ENCODE results near the gene AOPEP.
A peak's percentile ranks its signal among the peaks of the same experiment; 100 is the strongest.

AOPEP gene

DNA sequence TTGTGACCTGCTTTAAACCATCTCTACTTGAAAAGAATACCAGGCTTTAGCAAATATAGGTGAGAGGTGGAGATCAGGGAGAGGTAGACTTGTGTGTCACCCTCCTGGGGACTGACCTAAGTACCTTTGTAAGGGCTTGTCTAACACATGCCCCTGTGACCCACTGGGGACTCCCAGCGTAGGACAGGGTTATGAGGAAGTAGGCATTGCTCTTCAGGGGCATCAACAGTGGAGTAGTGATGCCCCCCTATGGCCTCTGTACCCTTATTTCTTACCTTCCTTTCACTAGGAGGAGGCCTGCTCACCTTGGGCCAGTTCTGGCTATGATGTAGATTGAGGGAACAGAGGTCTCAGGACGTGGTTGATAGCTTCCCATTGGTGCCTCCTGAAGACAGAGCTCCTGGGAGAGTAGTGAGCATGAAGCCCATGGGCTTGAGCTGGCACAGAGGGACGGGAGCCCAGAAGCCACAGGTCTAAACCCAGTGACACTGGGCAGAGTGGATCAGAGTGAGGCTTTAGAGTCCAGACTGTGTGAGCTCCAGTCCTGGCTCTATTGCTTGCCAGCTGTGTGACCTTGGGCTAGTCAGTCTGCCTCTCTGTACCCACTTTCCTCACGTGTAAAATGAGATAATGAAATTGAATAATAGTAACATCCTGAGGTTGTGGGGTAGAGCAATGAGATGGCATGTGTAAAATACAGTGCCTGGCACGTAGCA is 191.7 kb downstream of the AOPEP start:
- DNase-seq (ENCODE audit: low spot score) = no peak

DNA sequence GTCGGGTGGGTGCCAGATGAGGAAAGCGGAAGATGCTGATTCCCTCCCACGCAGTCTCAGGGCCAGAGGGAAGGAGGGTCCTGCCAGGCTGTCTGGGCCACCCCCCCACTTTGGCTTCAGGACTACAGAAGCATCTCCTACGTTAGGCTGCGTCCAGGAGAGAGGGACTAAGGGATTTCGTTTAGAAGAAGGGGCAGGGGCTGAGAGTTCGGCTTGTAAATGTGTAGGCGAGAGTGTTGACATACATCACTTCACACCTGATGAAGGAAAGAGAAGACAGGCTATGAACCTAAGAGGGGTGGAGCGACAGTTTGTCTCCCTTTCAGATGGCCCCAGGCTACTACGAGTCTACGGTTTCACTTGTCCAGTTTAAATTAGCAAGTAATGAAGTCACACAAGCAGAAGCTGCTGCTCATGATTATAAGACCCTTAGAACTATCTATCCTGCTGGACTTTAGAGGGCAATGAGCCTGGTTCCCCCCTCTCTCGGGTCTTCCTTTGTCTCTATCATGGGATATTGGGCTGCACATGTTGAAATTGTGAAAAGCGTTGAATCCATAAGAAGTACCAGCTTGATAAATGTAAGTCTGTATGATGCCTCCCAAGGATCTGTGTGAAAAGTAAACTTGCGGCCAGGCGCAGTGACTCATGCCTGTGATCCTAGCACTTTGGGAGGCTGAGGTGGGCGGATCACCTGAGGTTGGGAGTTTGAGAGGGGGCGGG is 193.0 kb downstream of the AOPEP start:
- DNase-seq (ENCODE audit: low spot score) = peak; percentile 46

DNA sequence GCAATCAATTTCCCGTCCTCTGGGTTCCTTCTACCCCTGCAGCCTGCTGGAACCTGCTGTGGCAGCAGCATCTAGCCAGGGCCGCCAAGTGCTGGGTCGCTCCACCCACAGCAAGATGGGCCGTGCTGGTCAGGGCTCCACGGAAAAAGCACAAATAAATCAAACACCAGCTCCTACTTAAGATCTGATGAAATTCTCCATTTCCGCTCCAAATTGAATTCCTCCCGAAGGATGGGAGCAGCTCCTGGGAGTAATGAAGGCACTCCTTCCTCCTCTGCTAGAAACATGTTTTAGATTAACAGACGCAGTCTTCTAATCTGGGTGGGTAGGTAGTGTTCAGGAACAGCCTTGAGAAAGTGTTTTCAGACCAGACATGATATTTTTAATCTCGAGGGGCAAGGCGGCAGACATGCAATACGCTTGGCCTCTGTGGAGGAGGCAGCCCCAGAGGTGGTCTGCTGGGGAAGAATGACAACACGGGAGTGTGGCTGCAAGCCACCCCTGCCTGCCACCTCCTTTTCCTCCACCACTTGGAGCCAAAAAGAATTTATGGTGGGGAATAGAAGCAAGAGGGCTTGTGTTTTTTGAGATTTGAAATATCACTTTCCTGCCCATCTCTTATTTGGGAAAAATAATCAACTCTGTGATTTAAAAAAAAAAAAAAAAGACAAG is 194.1 kb downstream of the AOPEP start:
- DNase-seq (ENCODE audit: low spot score) = peak; percentile 86

DNA sequence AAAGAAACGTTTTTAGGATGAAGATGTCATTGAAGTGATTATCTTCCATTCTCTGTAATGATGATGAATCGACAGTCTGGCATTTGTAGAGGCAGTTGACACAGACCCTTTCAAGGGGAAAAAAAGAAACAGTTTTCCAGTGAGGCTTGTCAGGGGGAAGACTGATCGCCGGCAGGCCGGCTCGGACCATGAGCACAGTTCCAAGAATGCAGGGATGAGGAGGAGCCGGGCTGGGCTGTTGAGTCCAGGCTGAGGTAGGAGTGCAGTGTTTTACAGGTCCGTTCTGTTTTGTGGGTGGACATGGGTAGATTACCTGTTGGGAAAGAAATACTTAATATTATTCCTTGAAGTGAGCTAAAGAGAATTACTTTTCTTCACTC is 194.6 kb downstream of the AOPEP start:
- peak; percentile 75 for DNase-seq (ENCODE audit: low spot score)

DNA sequence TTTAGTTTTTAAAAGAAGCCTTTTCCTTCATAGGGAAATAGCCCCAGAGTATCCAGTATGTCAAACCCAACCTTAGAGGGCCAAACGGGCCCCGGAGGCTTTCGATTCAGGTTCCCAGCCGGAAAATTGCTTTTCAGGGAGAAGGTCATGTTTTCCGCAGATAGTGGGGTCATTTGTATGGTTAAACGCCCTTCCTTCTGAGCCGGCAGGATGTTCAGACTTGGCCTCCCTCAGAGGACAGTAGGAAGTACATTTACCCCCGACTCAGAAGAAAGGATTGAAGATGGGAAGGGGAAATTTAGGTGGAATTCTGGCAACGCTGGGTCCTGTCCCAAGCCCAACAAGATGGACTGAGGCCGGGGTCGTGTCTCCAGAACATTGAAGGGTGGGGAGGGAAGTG is 195.2 kb downstream of the AOPEP start:
- no peak for DNase-seq (ENCODE audit: low spot score)

DNA sequence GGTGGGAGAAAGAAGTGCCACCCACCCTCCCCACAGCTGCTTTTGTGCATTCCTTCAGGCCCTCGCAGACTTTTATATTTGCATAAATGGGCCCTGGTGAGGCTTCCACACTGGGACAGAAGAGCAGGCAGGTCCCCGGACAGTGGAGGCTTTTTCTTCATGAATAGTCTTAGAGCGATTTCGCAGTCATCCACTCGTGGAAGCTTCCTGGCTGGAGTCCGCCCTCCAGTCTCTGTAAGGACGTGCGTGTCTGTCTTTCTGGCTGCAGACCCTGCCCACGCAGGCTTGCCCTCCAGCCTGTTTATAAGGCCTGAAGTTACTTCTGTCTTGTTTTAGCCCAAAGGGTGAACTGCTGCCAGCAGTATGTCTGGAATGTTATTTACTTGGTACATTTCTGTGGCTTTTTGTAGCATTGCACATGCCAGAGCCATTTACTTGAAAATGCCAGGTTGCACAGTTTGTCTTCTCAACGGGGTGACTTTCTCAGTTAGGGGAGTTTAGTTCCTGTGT is 195.7 kb downstream of the AOPEP start:
- peak; percentile 78 for DNase-seq (ENCODE audit: low spot score)

DNA sequence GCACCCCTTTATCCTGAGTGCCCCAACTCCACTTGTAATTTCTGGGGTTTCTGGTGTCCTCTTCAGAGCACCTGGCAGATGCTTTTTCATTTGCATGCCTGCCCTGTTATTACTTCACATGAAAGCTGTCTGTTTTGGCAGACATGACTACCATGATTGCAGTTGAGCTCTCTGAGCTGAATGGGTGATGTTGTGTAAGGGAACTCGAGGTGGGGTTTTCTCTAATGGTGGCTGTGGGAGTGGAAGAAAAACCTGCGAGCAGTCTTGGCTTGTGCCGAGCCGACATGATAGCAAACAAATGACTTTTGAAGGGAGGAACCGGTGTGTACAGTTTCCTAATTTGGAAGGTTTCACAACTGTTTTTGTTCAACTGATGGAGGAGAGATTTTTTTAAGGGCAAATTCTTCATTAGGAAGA is 196.2 kb downstream of the AOPEP start:
- DNase-seq (ENCODE audit: low spot score) = peak; percentile 58

DNA sequence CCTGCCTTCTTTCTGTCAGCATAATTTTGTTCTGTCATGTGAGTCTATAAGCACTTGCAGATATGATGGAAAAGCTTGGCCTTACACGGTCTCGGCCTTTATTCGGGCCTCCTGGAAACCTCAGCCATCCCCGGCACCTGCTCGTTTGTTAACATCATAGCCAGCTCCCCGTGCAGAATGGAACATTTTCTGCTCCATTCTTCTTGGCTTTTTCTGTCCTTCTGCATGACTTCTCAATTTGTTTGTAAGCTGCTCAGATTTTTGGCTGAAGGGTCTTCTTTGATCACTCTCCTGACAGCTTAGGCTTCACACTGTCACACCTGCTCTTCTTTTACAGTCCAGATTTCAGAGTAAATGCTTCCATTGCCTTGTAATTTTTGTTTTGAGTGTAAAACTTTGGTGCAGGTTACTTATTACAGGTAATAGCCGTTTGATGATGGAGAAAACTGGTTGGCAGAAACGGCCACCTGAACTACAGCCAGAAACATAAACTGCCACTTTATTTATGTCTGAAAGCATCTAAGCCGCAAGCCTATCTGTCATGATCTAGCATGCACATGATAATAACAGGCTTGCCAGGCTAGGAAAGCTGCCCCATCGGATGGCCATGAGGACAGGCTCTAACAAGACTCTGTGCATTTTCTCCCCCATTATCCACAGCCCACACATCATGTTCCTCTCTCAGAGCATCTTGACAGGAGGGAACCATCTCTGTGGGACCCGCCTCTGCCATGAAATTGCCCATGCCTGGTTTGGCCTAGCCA is 197.0 kb downstream of the AOPEP start:
- no peak for DNase-seq (ENCODE audit: low spot score)

DNA sequence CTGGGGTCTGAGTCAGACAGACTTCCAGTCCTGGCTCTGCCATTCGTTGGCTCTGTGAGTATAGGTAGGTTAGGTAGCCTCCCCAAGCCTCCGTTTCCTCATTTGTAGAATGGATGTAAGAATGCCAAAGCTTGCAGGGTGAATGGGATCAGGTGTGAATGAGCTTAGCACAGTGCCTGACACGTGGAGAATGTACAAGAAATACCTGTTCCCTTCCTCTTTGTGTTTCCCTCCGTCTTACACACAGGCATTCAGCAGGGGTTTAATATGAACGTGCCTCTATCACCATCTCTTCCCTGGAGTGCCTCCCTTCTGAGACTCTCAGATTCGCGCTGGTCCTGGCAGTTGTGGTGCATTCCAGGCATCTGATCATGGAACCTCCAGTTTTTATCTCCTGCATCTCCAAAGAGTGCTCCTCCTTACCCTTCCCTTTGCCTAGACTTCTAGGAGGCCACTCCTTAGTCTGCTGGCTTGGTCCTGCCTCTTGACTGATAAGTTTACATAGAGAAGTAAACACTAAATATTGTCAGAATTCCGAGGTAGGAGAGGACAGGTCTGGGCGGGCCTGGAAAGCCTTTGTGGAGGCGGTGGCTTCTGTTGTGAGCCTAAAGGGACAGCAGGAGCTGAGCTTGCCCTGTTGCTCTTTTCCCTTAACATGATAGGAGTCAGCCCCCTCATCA is 199.4 kb downstream of the AOPEP start:
- no peak for DNase-seq (ENCODE audit: low spot score)

DNA sequence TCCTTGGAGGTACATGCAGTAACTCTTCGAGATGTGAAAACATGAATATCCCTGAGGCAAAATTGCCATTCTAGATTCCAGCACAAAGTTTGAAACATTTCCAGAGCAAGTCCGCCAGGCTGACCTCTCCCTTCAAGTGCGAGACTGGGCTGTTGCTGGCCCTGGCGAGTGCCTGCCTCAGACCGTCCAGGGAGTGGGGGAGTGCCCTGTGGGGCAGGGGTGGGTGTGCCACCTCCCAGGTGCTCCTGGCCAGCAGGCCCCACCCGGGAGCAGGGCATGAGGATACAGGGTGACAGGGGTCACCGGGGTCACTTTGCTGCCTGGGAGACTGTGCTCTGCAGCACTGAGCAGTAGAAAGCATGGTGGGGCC is 199.9 kb downstream of the AOPEP start:
- DNase-seq (ENCODE audit: low spot score) = no peak

DNA sequence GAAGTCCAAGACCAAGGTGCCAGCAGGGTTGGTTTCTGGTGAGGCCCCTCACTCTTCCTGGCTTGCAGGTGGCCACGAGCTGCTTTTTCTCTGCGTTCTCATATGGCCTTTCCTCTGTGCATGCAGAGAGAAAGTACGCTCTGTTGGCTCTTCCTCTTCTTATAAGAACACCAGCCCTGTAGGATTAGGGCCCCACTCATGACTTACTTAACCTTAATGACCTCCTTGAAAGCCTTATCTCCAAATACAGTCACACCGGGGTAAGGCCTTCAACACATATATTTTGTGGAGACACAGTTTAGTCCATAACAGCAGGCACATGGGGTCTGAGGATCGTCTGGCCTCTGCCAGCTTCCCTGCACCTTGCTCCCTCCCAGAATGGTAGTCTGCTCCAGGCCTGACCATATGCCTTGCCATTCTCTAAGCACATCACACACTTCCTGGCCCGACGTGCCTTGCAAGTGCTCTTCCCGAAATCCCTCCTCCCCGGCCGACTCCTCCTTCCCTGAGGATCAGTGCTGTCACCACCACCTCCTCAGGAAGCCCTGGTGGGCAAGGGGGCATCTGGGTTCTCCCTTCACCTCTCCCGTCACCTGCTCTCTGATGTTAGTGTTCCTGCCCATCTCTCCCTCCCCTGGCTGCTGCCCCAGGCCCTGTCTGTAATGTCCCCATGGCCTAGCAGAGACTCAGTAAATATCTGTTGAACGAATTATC is 200.7 kb downstream of the AOPEP start:
- no peak for DNase-seq (ENCODE audit: low spot score)

DNA sequence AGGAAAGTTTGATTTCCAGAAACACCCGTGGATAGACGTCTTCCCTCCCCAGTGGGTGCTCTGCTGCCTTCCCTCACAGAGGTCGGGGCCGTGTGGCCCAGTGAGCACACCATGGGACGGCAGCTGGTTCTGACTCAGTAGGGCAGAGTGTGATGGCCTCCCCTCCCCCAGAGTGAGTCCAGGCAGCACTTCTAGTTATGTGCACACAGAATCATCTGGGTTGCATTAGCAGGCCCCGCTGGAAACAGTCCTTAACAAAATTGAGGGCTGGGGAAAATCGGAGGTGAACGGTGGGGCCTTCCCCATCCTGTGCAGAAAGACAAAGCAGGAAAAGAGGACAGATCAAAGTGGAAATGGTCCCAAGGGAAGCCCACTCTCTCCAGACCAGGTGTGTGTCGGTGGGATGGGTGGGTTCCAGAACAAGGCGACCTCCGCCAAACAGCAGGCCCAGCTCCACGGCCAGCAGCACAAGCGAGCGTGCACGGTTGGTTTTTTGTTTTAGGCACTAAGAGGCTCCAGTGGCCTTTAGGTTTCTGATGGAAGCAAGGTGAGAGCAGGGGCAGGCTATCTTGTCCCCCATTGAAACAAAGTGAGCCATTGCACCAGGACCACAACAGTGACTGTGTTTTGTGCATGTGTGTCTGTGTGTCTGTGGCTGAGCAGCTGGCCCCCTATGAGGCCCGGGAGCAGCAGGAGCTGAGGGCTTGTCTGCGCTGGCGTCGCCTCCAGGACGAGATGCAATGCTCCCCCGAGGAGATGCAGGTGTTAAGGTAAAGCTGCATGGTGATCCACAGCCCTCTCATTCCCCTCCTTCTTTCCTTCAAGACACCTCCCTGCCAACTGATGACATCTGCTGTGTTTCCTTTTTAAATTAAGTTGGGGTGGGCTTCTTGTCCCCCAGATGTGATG is 201.5 kb downstream of the AOPEP start:
- peak; percentile 37 for DNase-seq (ENCODE audit: low spot score)

DNA sequence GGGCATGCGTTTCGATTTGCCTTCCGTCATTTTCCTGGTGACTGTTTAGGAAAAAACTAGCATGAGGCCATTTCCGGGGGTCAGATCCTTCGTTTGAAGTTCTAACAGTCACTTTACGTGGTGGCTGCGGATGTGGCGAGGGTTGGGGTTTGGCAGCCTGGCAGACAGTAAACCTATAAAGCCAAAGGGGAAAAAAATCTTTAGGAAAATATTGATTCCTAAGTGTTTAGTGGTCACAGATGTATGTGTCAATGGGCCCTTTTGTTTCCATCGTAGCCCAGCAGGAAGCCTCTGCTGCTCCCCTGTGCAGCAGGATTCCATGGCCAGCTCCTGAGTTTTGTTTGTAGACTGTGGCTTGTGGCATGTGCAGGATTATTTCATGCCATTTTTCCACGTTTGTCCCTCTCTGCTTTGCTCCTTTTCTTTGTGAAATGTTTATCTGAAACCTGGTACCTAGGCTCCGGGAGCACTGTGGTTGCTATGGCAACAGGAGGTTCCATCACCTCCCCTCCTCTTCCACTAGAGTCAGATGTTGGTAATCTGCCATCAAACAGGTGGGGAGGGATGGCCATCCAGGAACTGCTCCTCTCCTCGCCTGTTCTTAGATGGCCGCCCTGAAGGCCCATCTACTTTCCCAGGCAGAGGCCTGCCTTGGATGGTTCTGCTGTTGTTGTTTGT is 202.3 kb downstream of the AOPEP start:
- DNase-seq (ENCODE audit: low spot score) = no peak

DNA sequence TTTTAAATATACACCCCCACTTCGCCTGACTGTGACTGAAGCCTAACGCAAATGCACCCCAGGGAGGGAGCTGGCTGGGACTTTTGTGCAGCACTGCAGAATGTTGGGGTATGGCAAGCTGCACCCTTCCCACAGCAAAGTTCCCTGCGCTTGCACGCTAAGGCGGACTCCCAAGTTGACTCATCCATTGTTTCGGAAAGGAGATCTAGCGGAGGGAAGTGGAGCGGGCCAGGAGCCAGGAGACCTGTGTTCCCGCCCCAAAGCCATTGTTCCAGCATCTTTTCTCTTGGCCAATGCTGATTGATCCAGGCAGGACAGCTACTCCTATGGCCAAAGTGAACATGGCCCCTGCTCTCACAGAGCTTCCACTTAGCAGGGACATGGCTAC is 202.9 kb downstream of the AOPEP start:
- no peak for DNase-seq (ENCODE audit: low spot score)

DNA sequence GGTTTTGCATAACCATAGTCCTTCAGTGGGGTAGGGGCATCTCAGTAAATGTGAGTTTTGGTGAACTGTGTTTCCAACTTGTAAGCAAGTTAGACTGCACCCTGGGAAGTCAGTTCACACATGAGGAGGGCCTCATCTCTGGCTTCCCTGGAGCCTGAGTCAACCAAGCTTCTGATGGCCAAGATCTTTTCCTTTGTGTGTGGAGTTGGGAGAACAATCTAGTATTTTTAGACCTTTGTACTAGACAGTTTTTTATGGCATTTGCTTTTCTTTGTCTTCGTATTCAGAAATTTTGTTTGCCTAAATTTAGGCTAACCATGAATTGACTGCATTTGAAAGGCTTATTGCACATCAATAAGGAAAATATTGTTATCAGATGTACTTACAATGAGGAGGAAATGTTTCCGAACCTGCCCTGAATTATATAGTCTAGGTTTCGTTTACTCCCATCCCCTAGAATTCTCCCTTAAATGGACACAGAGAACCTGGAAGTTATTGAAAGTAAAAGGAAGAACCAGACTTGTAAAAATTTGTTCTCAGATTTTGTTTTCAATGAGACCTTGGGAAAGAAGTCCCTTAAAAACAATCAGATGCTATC is 204.6 kb downstream of the AOPEP start:
- DNase-seq (ENCODE audit: low spot score) = no peak

DNA sequence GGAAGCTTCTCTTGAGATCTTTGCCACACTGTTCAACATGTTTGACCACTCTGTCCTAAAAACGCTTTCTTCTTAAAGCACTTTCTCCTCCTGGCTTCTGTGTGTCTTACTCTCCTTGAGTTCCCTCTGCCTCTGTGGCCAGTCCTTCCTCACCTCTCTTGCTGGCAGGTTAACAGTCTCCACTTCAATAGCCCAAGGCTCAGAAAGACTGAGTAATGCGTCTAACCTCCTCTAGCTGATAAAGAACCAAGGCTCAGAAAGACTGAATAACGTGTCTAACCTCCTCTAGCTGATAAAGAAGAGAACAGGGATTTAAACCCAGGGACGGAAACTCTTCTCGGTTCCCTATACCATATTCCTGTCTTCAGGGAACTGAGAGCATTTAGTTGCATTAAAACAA is 205.2 kb downstream of the AOPEP start:
- no peak for DNase-seq (ENCODE audit: low spot score)

DNA sequence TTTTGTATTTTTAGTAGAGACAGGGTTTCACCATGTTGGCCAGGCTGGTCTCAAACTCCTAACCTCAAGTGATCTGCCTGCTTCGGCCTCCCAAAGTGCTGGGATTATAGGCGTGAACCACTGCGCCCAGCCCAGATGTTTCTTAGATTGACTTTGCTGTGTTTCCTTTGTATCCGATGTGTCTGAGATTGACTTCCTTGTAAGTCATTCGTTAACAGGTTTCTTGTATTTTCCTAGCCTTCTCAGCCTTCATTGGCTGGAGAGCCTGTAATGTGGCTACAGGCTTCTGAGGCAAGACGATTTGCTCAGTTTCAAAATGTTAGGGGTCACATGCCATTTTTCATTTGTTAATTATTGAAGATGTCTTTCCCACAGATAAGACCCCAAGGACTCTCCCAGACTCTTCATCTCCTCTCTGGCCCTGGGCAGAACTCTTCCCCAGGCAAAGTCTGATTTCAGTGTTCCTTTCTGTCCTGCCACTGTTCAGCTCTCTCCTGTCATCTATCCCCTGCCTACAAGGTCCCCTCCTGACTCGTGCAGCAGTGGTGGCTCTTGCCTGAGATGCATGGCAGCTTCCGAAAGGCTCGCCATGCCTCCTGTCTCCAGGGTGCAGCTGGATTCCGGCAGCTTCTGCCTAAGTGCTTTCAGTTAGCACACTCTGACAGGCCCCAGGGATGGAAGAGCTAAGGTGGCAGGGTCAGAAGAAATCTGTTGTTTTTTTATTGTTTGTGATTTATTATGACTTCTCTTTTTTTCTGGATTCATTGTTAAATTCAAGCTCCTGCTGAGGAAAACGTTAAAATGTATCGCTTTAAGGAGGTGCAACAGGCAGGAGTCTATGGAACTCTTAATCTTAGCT is 206.4 kb downstream of the AOPEP start:
- DNase-seq (ENCODE audit: low spot score) = no peak

DNA sequence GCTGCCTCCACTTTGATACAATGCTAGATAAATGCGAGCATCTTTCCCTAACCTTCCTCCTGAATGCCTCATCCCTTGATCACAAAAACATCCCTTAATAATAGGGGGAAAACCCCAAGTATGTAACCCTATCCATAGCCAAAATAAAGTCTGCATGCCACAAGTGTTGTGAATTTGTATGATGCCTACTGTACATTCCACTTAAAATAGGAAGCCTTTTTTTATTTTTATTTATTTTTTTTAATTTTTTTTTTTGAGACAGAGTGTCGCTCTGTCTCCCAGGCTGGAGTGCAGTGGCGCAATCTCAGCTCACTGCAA is 207.0 kb downstream of the AOPEP start:
- DNase-seq (ENCODE audit: low spot score) = peak; percentile 72
